Hepatocyte (in vitro differentiated cells): ENCODE data around the gene CORO7.

Experiments
- EZH2 ChIP-seq: fragments of 200-600 bp; sonication (generic); IDR thresholded peaks from 2 replicates; pipeline ENCODE4 v1.6.1; 2016; ENCODE audit warnings: antibody characterized with exemption, mild to moderate bottlenecking, borderline replicate concordance
- TF ChIP-seq, protein P1 (sequence below): fragments of 200-600 bp; sonication (generic); IDR thresholded peaks from 2 replicates; pipeline ENCODE4 v1.5.1; 2016; ENCODE audit warnings: antibody characterized with exemption, mild to moderate bottlenecking; ENCODE audit not compliant: poor library complexity

DNA sequence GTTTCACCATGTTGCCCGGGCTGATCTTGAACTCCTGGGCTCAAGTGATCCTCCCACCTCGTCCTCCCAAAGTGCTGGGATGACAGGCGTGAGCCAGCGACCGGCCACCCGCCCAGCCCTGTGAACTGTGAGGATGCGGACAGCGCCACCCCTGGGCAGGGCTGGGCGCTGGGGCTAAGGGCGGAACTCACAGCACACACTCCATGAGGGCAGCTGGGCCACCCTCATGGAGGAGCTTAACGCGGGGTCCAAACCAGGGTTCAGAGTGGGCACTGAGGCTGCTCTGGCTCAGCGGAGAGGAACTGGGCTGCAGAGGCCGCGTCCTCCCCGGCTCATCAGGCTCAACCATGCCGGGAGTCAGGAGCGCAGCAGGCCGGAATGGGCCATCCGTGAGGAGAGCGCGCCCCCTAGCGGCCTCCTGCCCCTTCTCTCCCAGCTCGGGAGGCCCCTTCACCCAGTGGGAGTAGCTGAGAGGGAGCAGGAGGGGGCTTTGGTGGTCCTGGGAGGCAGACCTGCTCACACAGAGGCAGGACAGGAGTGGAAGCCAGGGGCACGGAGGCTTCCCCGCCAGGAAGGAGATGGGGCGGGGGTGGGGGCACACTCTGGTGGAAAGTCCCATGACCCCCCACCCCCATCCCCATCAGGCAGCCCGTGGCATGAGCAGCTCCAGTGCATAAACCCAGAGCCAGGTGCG, 13.8 kb downstream of the CORO7 start:
- TF ChIP-seq, protein P1, sequence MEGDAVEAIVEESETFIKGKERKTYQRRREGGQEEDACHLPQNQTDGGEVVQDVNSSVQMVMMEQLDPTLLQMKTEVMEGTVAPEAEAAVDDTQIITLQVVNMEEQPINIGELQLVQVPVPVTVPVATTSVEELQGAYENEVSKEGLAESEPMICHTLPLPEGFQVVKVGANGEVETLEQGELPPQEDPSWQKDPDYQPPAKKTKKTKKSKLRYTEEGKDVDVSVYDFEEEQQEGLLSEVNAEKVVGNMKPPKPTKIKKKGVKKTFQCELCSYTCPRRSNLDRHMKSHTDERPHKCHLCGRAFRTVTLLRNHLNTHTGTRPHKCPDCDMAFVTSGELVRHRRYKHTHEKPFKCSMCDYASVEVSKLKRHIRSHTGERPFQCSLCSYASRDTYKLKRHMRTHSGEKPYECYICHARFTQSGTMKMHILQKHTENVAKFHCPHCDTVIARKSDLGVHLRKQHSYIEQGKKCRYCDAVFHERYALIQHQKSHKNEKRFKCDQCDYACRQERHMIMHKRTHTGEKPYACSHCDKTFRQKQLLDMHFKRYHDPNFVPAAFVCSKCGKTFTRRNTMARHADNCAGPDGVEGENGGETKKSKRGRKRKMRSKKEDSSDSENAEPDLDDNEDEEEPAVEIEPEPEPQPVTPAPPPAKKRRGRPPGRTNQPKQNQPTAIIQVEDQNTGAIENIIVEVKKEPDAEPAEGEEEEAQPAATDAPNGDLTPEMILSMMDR = peak; percentile 97
- TF ChIP-seq EZH2 = no peak
